SK-N-SH (cell line): Measurements from ENCODE around the gene FAIM2. TPM values are rescaled to one million over a fixed set of nuclear protein-coding genes. Genes with fewer than 3 reads are reported as not detected.

Experiments
- CTCF ChIA-PET: fragments of 300-600, 350-600 bp; formaldehyde crosslinking; extraction: SDS; loops from one replicate; lab custom pipeline; 2021; lab: Yijun Ruan, JAX
- POLR2A ChIA-PET: fragments of 350-600 bp; sonication (Branson Sonifier 250); formaldehyde crosslinking; extraction: SDS; loops from one replicate; lab custom pipeline; 2020; ENCODE audit warnings: antibody characterized with exemption, inconsistent platforms; lab: Yijun Ruan, JAX
- DNase-seq: peaks from one replicate; pipeline ENCODE4 v3.0.0; 2012
- H2AFZ ChIP-seq: fragments of 200-600 bp; sonication (generic); 2 replicates; pipeline ENCODE4 v1.8.1; 2016; ENCODE audit warnings: antibody characterized with exemption, mild to moderate bottlenecking, low read depth
- H3F3A ChIP-seq: fragments of 200-600 bp; sonication (generic); replicated peaks from 2 replicates; pipeline ENCODE3; 2016; ENCODE audit warnings: antibody characterized with exemption, mild to moderate bottlenecking; ENCODE audit not compliant: insufficient read depth
- H3K27ac ChIP-seq, 2 experiments: fragments of 200-500 bp in 1 of 2; fragments of 200-600 bp in 1 of 2; sonication (Bioruptor generic) in 1 of 2; sonication (generic), shearing (Covaris generic) in 1 of 2; 2 replicates each; pipeline versions ENCODE4 v1.5.1 to v1.6.1; 2014 to 2016; ENCODE audit warnings: low read depth in 2 of 2, inconsistent platforms in 1 of 2, low read length in 1 of 2, mild to moderate bottlenecking in 1 of 2, mixed read lengths in 1 of 2
- H3K27me3 ChIP-seq: fragments of 200-600 bp; sonication (generic), shearing (Covaris generic); 2 replicates; pipeline ENCODE4 v1.6.1; 2016; ENCODE audit warnings: mixed run types; ENCODE audit not compliant: insufficient read depth
- H3K36me3 ChIP-seq, 2 experiments: fragments of 200-500 bp in 1 of 2; fragments of 200-600 bp in 1 of 2; sonication (Bioruptor generic) in 1 of 2; sonication (generic) in 1 of 2; replicated peaks in 1 of 2; 2 replicates each; pipeline versions ENCODE3 to v1.5.1; 2014 to 2016; ENCODE audit warnings: low read length in 1 of 2, mild to moderate bottlenecking in 1 of 2; ENCODE audit not compliant: insufficient read depth in 2 of 2, control insufficient read depth in 1 of 2
- H3K4me1 ChIP-seq, 2 experiments: fragments of 200-500 bp in 1 of 2; fragments of 200-600 bp in 1 of 2; sonication (Bioruptor generic) in 1 of 2; sonication (generic), shearing (Covaris generic) in 1 of 2; 2 replicates each; pipeline versions ENCODE4 v1.5.1 to v1.6.1; 2014 to 2016; ENCODE audit warnings: low read depth in 1 of 2, low read length in 1 of 2, mixed run types in 1 of 2; ENCODE audit not compliant: insufficient read depth in 2 of 2, control insufficient read depth in 1 of 2
- H3K4me2 ChIP-seq: fragments of 200-600 bp; sonication (generic), shearing (Covaris generic); 2 replicates; pipeline ENCODE4 v1.6.1; 2017; ENCODE audit warnings: mixed run types
- H3K4me3 ChIP-seq, 2 experiments: fragments of 200-500 bp in 1 of 2; fragments of 200-600 bp in 1 of 2; sonication (Bioruptor generic) in 1 of 2; sonication (generic), shearing (Covaris generic) in 1 of 2; 2 replicates each; pipeline versions ENCODE4 v1.5.1 to v1.8.1; 2014 to 2016; ENCODE audit warnings: low read depth in 2 of 2, inconsistent platforms in 1 of 2, low read length in 1 of 2, mild to moderate bottlenecking in 1 of 2, mixed read lengths in 1 of 2, moderate library complexity in 1 of 2
- H3K79me2 ChIP-seq: fragments of 200-600 bp; sonication (generic); 2 replicates; pipeline ENCODE4 v1.8.1; 2017; ENCODE audit warnings: mild to moderate bottlenecking; ENCODE audit not compliant: insufficient read depth
- H3K9ac ChIP-seq: fragments of 200-600 bp; sonication (generic); 2 replicates; pipeline ENCODE4 v1.6.1; 2017; ENCODE audit warnings: mixed run types
- H3K9me2 ChIP-seq: fragments of 200-600 bp; sonication (generic); 2 replicates; pipeline ENCODE4 v1.6.1; 2017; ENCODE audit warnings: mixed run types
- H3K9me3 ChIP-seq: fragments of 200-600 bp; sonication (generic); 2 replicates; pipeline ENCODE4 v1.6.1; 2017; ENCODE audit warnings: mixed run types, mild to moderate bottlenecking, moderate library complexity
- H4K20me1 ChIP-seq: fragments of 200-600 bp; sonication (generic); 2 replicates; pipeline ENCODE4 v1.6.1; 2017; ENCODE audit warnings: mild to moderate bottlenecking, mixed run types; ENCODE audit not compliant: insufficient read depth
- ELF1 ChIP-seq: IDR thresholded peaks from 2 replicates; pipeline ENCODE4 v1.4.0; 2012
- EP300 ChIP-seq, 2 experiments: IDR thresholded peaks; 2 replicates each; pipeline versions ENCODE4 v1.4.0 to v1.6.1; 2012; ENCODE audit warnings: borderline replicate concordance in 1 of 2, low read depth in 1 of 2, low read length in 1 of 2
- FOSL2 ChIP-seq: IDR thresholded peaks from 2 replicates; pipeline ENCODE4 v1.4.0; 2012; ENCODE audit warnings: low read depth, mild to moderate bottlenecking, moderate library complexity, borderline replicate concordance
- FOXJ3 ChIP-seq: sonication (generic); formaldehyde crosslinking; IDR thresholded peaks from 2 replicates; pipeline ENCODE4 v1.5.1; 2020; ENCODE audit warnings: mild to moderate bottlenecking, missing genetic modification reagents
- FOXM1 ChIP-seq: IDR thresholded peaks from 2 replicates; pipeline ENCODE4 v1.4.0; 2012; ENCODE audit warnings: low read depth, mild to moderate bottlenecking
- NFIC ChIP-seq: IDR thresholded peaks from 2 replicates; pipeline ENCODE4 v1.4.0; 2012; ENCODE audit warnings: borderline replicate concordance
- NRF1 ChIP-seq: IDR thresholded peaks from 2 replicates; pipeline ENCODE4 v1.6.1; 2012; ENCODE audit warnings: low read depth, mild to moderate bottlenecking, low read length
- POLR2AphosphoS5 ChIP-seq: IDR thresholded peaks from 2 replicates; pipeline ENCODE4 v1.6.1; 2012; ENCODE audit warnings: low read depth, low read length
- RAD21 ChIP-seq: IDR thresholded peaks from 2 replicates; pipeline ENCODE4 v1.6.1; 2012; ENCODE audit warnings: mild to moderate bottlenecking, low read length
- RFX5 ChIP-seq: IDR thresholded peaks from 2 replicates; pipeline ENCODE4 v1.6.1; 2012; ENCODE audit warnings: mild to moderate bottlenecking, improper control_type of control experiment, low read length
- SIN3A ChIP-seq: IDR thresholded peaks from 2 replicates; pipeline ENCODE4 v1.6.1; 2012; ENCODE audit warnings: low read depth, mild to moderate bottlenecking, low read length, moderate library complexity, borderline replicate concordance
- TAF1 ChIP-seq: IDR thresholded peaks from 2 replicates; pipeline ENCODE4 v1.6.1; 2012; ENCODE audit warnings: low read depth, mild to moderate bottlenecking, low read length, moderate library complexity, borderline replicate concordance
- TEAD4 ChIP-seq: IDR thresholded peaks from 2 replicates; pipeline ENCODE4 v1.4.0; 2012; ENCODE audit warnings: mild to moderate bottlenecking, borderline replicate concordance; ENCODE audit not compliant: insufficient read depth
- YY1 ChIP-seq: IDR thresholded peaks from 2 replicates; pipeline ENCODE4 v1.4.0; 2012; ENCODE audit warnings: low read depth, mild to moderate bottlenecking
- WGBS: methylation state at CpG from one replicate; pipeline ENCODE4 v1.1.6; 2017; ENCODE audit warnings: low lambda C conversion rate; 5-methylcytosine and 5-hydroxymethylcytosine counted together
- polyA plus RNA-seq, 3 experiments: library from polyadenylated mRNA; depleted of rRNA; stranded (reverse); fragments of >200 nt; gene quantifications; 2 replicates each; pipeline ENCODE4 v1.2.3, GENCODE V29; 2012
- TF ChIP-seq, protein P1 (sequence below): fragments of 200-600 bp; sonication (generic); IDR thresholded peaks from 2 replicates; pipeline ENCODE4 v1.6.1; 2017; ENCODE audit warnings: antibody characterized with exemption, mild to moderate bottlenecking, moderate library complexity
- TF ChIP-seq, protein P2 (sequence below): IDR thresholded peaks from 2 replicates; pipeline ENCODE4 v1.4.0; 2012; ENCODE audit warnings: low read depth, borderline replicate concordance
- TF ChIP-seq, protein P3 (sequence below): fragments of 150-350 bp; IDR thresholded peaks from 2 replicates; pipeline ENCODE4 v1.6.1; 2016; ENCODE audit warnings: mild to moderate bottlenecking, low read depth, low read length
- TF ChIP-seq, protein P4 (sequence below): IDR thresholded peaks from 2 replicates; pipeline ENCODE4 v1.6.1; 2012; ENCODE audit warnings: mild to moderate bottlenecking, low read depth, low read length, moderate library complexity
- TF ChIP-seq, protein P5 (sequence below): IDR thresholded peaks from 2 replicates; pipeline ENCODE4 v1.4.0; 2012; ENCODE audit warnings: low read depth

FAIM2 gene
- polyA plus RNA-seq, 1 of the 3 experiments (the other 2 are of a cell fraction), result 11.3 TPM

DNA sequence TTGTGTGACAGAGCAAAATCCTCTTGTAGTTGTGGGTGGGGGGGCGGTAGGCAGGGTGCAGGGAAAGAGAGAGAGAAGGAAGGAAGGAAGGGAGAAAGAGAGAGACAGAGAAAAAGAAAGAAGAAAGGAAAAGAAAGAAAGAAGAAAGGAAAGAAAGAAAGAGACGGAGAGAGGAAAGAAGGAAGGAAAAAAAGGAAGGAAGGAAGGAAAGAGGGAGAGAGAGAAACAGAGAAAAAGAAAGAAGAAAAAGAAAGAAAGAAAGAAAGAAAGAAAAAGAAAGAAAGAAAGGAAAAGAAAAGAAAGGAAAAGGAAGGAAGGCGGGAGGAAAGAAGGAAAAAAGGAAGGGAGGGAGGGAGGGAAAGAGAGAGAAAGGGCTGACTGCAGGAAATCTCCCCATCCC, 17.6 kb upstream of the FAIM2 start:
- Histone ChIP-seq H3K4me2 (no peak overlapping the region), H3K9me2 (no peaks in the 10 kb centered on the region), H3K27me3 (no peaks in the 10 kb centered on the region), H3K27ac (no peak overlapping the region), H4K20me1 (no peaks in the 10 kb centered on the region), H2AFZ (no peak overlapping the region), H3F3A (no peaks in the 10 kb centered on the region), H3K79me2 (no peaks in the 10 kb centered on the region), H3K4me1 (peaks cover 0 to 4% of the 10 kb centered on the region in 2 experiments; a peak in 1 of 4 replicates), H3K9me3 (no peaks in the 10 kb centered on the region), H3K9ac (no peak overlapping the region), H3K36me3 (no peaks in the 10 kb centered on the region), H3K4me3 (no peak overlapping the region)
- 59% methylated on average over 3 of the region's 3 CpGs for WGBS
- no peak for DNase-seq
- CTCF ChIA-PET, result interaction anchor here (0.7 to 1.2 kb wide), 2 partner anchors 14 to 22 kb away, joined by 3 to 4 read pairs; no protein-coding TSS in a partner anchor
- POLR2A ChIA-PET, result no interaction called here
- TF ChIP-seq NRF1 (no peak), SIN3A (no peak), TAF1 (no peak), TEAD4 (no peak), NFIC (no peak), EP300 (IDR thresholded peaks at IDR 0.05; ENCODE audit: borderline replicate concordance in 1 of 2, low read depth in 1 of 2, low read length in 1 of 2) (no peak), FOSL2 (no peak), FOXJ3 (CRISPR knock-in tag) (no peak), RFX5 (no peak), RAD21 (no peak), FOXM1 (no peak), ELF1 (no peak), POLR2AphosphoS5 (no peak), YY1 (no peak)
- TF ChIP-seq, protein P1, sequence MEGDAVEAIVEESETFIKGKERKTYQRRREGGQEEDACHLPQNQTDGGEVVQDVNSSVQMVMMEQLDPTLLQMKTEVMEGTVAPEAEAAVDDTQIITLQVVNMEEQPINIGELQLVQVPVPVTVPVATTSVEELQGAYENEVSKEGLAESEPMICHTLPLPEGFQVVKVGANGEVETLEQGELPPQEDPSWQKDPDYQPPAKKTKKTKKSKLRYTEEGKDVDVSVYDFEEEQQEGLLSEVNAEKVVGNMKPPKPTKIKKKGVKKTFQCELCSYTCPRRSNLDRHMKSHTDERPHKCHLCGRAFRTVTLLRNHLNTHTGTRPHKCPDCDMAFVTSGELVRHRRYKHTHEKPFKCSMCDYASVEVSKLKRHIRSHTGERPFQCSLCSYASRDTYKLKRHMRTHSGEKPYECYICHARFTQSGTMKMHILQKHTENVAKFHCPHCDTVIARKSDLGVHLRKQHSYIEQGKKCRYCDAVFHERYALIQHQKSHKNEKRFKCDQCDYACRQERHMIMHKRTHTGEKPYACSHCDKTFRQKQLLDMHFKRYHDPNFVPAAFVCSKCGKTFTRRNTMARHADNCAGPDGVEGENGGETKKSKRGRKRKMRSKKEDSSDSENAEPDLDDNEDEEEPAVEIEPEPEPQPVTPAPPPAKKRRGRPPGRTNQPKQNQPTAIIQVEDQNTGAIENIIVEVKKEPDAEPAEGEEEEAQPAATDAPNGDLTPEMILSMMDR, result no peak
- TF ChIP-seq, protein P2, sequence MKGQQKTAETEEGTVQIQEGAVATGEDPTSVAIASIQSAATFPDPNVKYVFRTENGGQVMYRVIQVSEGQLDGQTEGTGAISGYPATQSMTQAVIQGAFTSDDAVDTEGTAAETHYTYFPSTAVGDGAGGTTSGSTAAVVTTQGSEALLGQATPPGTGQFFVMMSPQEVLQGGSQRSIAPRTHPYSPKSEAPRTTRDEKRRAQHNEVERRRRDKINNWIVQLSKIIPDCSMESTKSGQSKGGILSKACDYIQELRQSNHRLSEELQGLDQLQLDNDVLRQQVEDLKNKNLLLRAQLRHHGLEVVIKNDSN, result no peak
- TF ChIP-seq, protein P3, sequence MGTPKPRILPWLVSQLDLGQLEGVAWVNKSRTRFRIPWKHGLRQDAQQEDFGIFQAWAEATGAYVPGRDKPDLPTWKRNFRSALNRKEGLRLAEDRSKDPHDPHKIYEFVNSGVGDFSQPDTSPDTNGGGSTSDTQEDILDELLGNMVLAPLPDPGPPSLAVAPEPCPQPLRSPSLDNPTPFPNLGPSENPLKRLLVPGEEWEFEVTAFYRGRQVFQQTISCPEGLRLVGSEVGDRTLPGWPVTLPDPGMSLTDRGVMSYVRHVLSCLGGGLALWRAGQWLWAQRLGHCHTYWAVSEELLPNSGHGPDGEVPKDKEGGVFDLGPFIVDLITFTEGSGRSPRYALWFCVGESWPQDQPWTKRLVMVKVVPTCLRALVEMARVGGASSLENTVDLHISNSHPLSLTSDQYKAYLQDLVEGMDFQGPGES, result no peak
- TF ChIP-seq, protein P4, sequence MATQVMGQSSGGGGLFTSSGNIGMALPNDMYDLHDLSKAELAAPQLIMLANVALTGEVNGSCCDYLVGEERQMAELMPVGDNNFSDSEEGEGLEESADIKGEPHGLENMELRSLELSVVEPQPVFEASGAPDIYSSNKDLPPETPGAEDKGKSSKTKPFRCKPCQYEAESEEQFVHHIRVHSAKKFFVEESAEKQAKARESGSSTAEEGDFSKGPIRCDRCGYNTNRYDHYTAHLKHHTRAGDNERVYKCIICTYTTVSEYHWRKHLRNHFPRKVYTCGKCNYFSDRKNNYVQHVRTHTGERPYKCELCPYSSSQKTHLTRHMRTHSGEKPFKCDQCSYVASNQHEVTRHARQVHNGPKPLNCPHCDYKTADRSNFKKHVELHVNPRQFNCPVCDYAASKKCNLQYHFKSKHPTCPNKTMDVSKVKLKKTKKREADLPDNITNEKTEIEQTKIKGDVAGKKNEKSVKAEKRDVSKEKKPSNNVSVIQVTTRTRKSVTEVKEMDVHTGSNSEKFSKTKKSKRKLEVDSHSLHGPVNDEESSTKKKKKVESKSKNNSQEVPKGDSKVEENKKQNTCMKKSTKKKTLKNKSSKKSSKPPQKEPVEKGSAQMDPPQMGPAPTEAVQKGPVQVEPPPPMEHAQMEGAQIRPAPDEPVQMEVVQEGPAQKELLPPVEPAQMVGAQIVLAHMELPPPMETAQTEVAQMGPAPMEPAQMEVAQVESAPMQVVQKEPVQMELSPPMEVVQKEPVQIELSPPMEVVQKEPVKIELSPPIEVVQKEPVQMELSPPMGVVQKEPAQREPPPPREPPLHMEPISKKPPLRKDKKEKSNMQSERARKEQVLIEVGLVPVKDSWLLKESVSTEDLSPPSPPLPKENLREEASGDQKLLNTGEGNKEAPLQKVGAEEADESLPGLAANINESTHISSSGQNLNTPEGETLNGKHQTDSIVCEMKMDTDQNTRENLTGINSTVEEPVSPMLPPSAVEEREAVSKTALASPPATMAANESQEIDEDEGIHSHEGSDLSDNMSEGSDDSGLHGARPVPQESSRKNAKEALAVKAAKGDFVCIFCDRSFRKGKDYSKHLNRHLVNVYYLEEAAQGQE, result no peak
- TF ChIP-seq, protein P5, sequence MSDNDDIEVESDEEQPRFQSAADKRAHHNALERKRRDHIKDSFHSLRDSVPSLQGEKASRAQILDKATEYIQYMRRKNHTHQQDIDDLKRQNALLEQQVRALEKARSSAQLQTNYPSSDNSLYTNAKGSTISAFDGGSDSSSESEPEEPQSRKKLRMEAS, result no peak
